ENCODE data around the gene ARL6IP4. TPM values are rescaled to one million over a fixed set of nuclear protein-coding genes. Genes with fewer than 3 reads are reported as not detected.
"Not testable (repeated sequence)": the region's sequence is repeated elsewhere in the genome, so short reads cannot be mapped to it uniquely, and the experiment has no call there.

Gene ARL6IP4
- total RNA-seq, 6 donors from 2014 or later: 163 to 248 (median 187) TPM

DNA sequence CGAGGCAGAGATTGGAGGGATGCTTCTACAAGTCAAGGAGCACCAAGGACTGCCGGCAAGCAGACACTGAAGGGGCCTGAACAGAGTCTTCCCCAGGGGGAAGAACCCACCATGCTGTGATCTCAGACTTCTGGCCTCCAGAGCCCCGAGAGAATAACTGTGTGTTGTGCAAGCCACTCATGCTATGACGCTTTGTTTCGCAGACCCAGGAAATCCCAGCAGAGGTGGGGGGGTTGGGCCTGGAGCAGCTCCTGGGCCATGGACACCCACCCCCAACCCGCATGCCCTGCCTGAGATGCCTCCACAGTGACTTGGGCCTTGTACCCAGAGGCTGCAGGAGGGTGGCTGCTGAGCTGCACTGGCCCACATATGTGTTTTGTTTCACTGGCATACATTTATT, 31.2 kb downstream of the ARL6IP4 start:
- peaks cover 0 to 67% (median 40%) of the 10 kb centered on the region in 4 donors for H3K36me3 ChIP-seq
- no peak overlapping the region for H3K27ac ChIP-seq
- H3K4me1 ChIP-seq: no peaks in the 10 kb centered on the region
- no peak overlapping the region for H3K4me3 ChIP-seq
- DNase-seq (no peak), ATAC-seq (ENCODE audit: low FRiP score in 2 of 2) (no peak)
- H3K27me3 ChIP-seq: no peaks in the 10 kb centered on the region
- no peaks in the 10 kb centered on the region for H3K9me3 ChIP-seq
- TF ChIP-seq POLR2AphosphoS5 (IDR thresholded peaks at IDR 0.05): no peak
- no peak for TF ChIP-seq CTCF (IDR thresholded peaks at IDR 0.05)
- TF ChIP-seq POLR2A (IDR thresholded peaks at IDR 0.05): no peak
- TF ChIP-seq EP300 (IDR thresholded peaks at IDR 0.05): no peak
- WGBS, 2 donors: 82 to 84% methylated on average over 3 to 6 of the region's 6 CpGs

GRCh38 chr12:123013185-123014095, 33.0 kb downstream of the ARL6IP4 start:
- TF ChIP-seq EP300 (IDR thresholded peaks at IDR 0.05) (no peak), POLR2AphosphoS5 (IDR thresholded peaks at IDR 0.05) (no peak), POLR2A (IDR thresholded peaks at IDR 0.05) (no peak), CTCF (IDR thresholded peaks at IDR 0.05) (no peak)
- Histone ChIP-seq H3K27me3 (no peaks in the 10 kb centered on the region), H3K4me3 (no peak overlapping the region), H3K4me1 (peaks cover 0 to 2% (median 0%) of the 10 kb centered on the region in 4 donors), H3K27ac (no peak overlapping the region), H3K9me3 (no peaks in the 10 kb centered on the region), H3K36me3 (peaks cover 0 to 50% (median 27%) of the 10 kb centered on the region in 4 donors)
- DNase-seq (no peak), ATAC-seq (ENCODE audit: low FRiP score in 2 of 2) (peak in 1 of 2 donors; percentile 28)
- WGBS, 2 donors: 88 to 94% methylated on average over 6 to 19 of the region's 19 CpGs

DNA sequence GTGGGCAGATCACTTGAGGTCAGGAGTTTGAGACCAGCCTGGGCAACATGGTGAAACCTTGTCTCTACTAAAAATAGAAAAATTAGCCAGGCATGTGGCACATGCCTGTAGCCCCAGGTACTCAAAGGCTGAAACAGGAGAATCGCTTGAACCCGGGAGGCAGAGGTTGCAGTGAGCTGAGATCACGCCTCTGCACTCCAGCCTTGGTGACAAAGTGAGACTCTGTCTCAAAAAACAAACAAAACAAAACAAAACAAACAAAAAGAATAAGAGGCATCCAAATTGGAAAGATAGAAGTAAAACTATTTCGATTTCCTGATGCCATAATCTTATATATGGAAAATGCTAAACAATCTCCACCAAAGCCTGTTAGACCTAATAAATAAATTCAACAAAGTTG, 34.0 kb downstream of the ARL6IP4 start:
- ATAC-seq (ENCODE audit: low FRiP score in 2 of 2): not testable (repeated sequence)
- peaks cover 0 to 11% (median 2%) of the 10 kb centered on the region in 4 donors for H3K4me1 ChIP-seq
- WGBS, 2 donors: 89 to 94% methylated on average over 4 of the region's 4 CpGs

GRCh38 chr12:123017753-123018152, 37.3 kb downstream of the ARL6IP4 start:
- 94% methylated on average over 1 of the region's 1 CpG for WGBS, 2 donors

More for the DNA sequence above, 34.0 kb downstream of the ARL6IP4 start:
- H3K4me3 ChIP-seq, H3K9me3 ChIP-seq, H3K27ac ChIP-seq, H3K27me3 ChIP-seq, DNase-seq: not testable (repeated sequence)
- H3K36me3 ChIP-seq: peaks cover 0 to 40% (median 22%) of the 10 kb centered on the region in 4 donors

More at GRCh38 chr12:123017753-123018152, 37.3 kb downstream of the ARL6IP4 start:
- no peak overlapping the region for H3K4me3 ChIP-seq
- no peak for TF ChIP-seq POLR2AphosphoS5 (IDR thresholded peaks at IDR 0.05)
- TF ChIP-seq POLR2A (IDR thresholded peaks at IDR 0.05): no peak
- no peak for TF ChIP-seq EP300 (IDR thresholded peaks at IDR 0.05)
- TF ChIP-seq CTCF (IDR thresholded peaks at IDR 0.05): no peak
- no peak overlapping the region for H3K27ac ChIP-seq
- DNase-seq (no peak), ATAC-seq (ENCODE audit: low FRiP score in 2 of 2) (no peak)
- H3K9me3 ChIP-seq: no peaks in the 10 kb centered on the region
- H3K4me1 ChIP-seq: peaks cover 0 to 18% (median 12%) of the 10 kb centered on the region in 4 donors
- H3K27me3 ChIP-seq: no peaks in the 10 kb centered on the region
- peaks cover 0 to 19% (median 6%) of the 10 kb centered on the region in 4 donors for H3K36me3 ChIP-seq
